NT2/D1 (cell line): Measurements from ENCODE around the gene DCLK1.

Source experiments
- SUZ12 ChIP-seq: IDR thresholded peaks from 2 replicates; pipeline ENCODE4 v1.6.1; 2011; ENCODE audit not compliant: insufficient read length, insufficient read depth; ENCODE audit errors: extremely low read depth
- YY1 ChIP-seq: IDR thresholded peaks from 2 replicates; pipeline ENCODE4 v1.6.1; 2011; ENCODE audit not compliant: insufficient read length, insufficient read depth
- ZNF274 ChIP-seq: IDR thresholded peaks from 2 replicates; pipeline ENCODE4 v1.6.1; 2011; ENCODE audit warnings: mild to moderate bottlenecking, low read depth, low read length

GRCh38 chr13:35817642-35818607, 313.3 kb downstream of the DCLK1 start:
- no peak for TF ChIP-seq YY1
- TF ChIP-seq ZNF274 = no peak
- TF ChIP-seq SUZ12 = no peak
